H1 (cell line): ENCODE measurements around the gene MFNG. TPM values are rescaled to one million over a fixed set of nuclear protein-coding genes. Genes with fewer than 3 reads are reported as not detected.

ENCODE experiments used
- CREB1 ChIP-seq: IDR thresholded peaks from 2 replicates; pipeline ENCODE4 v1.6.1; 2012; ENCODE audit warnings: inconsistent platforms
- CTCF ChIP-seq, 3 experiments: IDR thresholded peaks; 1 replicate in 2 of 3; 2 replicates in 1 of 3; pipeline versions ENCODE4 v1.5.1 to v1.6.1; 2011; ENCODE audit warnings: low read length in 3 of 3, mild to moderate bottlenecking in 3 of 3, inconsistent platforms in 2 of 3, low read depth in 1 of 3, moderate library complexity in 1 of 3; ENCODE audit not compliant: insufficient read depth in 1 of 3; ENCODE audit errors: control extremely low read depth in 1 of 3
- EZH2 ChIP-seq: fragments of 200-600 bp; sonication (generic); IDR thresholded peaks from 2 replicates; pipeline ENCODE4 v1.7.1; 2012; ENCODE audit warnings: low read depth, mild to moderate bottlenecking, moderate library complexity, low read length, inconsistent platforms; ENCODE audit not compliant: severe bottlenecking
- MAFK ChIP-seq: IDR thresholded peaks from 2 replicates; pipeline ENCODE4 v1.6.1; 2012; ENCODE audit warnings: low read depth, mild to moderate bottlenecking, improper control_type of control experiment, low read length
- SIN3A ChIP-seq, 2 experiments: IDR thresholded peaks in 1 of 2; conservative IDR thresholded peaks in 1 of 2; 2 replicates each; pipeline ENCODE4 v1.6.1; 2011 to 2012; ENCODE audit warnings: low read length in 2 of 2, improper control_type of control experiment in 1 of 2, low read depth in 1 of 2, mild to moderate bottlenecking in 1 of 2
- SIRT6 ChIP-seq: IDR thresholded peaks from one replicate; pipeline ENCODE4 v1.7.1; 2012; ENCODE audit warnings: low read length, inconsistent platforms
- TBP ChIP-seq: IDR thresholded peaks from 2 replicates; pipeline ENCODE4 v1.6.1; 2011; ENCODE audit warnings: low read depth, low read length, improper control_type of control experiment
- polyA plus RNA-seq, 7 experiments: library from polyadenylated mRNA; depleted of rRNA in 3 of 7; stranded (reverse) in 5 of 7; unstranded in 2 of 7; fragments of >200 nt in 5 of 7; fragments of 200-250 nt in 2 of 7; gene quantifications; 1 replicate in 5 of 7; 2 replicates in 1 of 7; 4 replicates in 1 of 7; pipeline versions ENCODE4 v1.2.1 to v1.2.3, GENCODE V29; 2011 to 2013; ENCODE audit warnings: missing spikeins in 2 of 7, mixed read lengths in 2 of 7
- total RNA-seq: library from RNA; stranded (reverse); fragmentation: NEBNext Ultra II Directional; extraction: Animal tissue kit (Norgen Biotek cat#: 25700); gene quantifications from 2 replicates; pipeline ENCODE4 v1.2.1, GENCODE V29; 2021
- TF ChIP-seq, protein P1 (sequence below): fragments of 300-600 bp; sonication (generic); IDR thresholded peaks from 2 replicates; pipeline ENCODE4 v1.7.1; 2012; ENCODE audit warnings: low read length, moderate library complexity, mild to moderate bottlenecking, inconsistent platforms; ENCODE audit not compliant: insufficient replicate concordance

Gene MFNG
- total and polyA plus RNA-seq, 2 of the 8 experiments (the other 6 are each of a cell fraction or from before 2014, with no cell fraction given), result 1.7 to 5.5 TPM

GRCh38 chr22:37486224-37486845 is at the start of gene MFNG (continued):
- TF ChIP-seq MAFK (no peak), CREB1 (no peak), SIN3A (conservative IDR thresholded peaks at IDR 0.05 in 1 of 2, IDR thresholded peaks at IDR 0.05 in 1 of 2; ENCODE audit: low read depth in 1 of 2, low read length in 2 of 2) (0 out of 4 replicates have a peak, but pooled peaks of 1 of the 2 experiments have one; percentile 40), TBP (no peak), CTCF (IDR thresholded peaks at IDR 0.05; ENCODE audit: control extremely low read depth in 1 of 3, insufficient read depth in 1 of 3, low read depth in 1 of 3, low read length in 3 of 3) (peak in 1 of 3 experiments; percentile 32; a peak in 1 of 4 replicates), SIRT6 (no peak), EZH2 (no peak)
- TF ChIP-seq, protein P1, sequence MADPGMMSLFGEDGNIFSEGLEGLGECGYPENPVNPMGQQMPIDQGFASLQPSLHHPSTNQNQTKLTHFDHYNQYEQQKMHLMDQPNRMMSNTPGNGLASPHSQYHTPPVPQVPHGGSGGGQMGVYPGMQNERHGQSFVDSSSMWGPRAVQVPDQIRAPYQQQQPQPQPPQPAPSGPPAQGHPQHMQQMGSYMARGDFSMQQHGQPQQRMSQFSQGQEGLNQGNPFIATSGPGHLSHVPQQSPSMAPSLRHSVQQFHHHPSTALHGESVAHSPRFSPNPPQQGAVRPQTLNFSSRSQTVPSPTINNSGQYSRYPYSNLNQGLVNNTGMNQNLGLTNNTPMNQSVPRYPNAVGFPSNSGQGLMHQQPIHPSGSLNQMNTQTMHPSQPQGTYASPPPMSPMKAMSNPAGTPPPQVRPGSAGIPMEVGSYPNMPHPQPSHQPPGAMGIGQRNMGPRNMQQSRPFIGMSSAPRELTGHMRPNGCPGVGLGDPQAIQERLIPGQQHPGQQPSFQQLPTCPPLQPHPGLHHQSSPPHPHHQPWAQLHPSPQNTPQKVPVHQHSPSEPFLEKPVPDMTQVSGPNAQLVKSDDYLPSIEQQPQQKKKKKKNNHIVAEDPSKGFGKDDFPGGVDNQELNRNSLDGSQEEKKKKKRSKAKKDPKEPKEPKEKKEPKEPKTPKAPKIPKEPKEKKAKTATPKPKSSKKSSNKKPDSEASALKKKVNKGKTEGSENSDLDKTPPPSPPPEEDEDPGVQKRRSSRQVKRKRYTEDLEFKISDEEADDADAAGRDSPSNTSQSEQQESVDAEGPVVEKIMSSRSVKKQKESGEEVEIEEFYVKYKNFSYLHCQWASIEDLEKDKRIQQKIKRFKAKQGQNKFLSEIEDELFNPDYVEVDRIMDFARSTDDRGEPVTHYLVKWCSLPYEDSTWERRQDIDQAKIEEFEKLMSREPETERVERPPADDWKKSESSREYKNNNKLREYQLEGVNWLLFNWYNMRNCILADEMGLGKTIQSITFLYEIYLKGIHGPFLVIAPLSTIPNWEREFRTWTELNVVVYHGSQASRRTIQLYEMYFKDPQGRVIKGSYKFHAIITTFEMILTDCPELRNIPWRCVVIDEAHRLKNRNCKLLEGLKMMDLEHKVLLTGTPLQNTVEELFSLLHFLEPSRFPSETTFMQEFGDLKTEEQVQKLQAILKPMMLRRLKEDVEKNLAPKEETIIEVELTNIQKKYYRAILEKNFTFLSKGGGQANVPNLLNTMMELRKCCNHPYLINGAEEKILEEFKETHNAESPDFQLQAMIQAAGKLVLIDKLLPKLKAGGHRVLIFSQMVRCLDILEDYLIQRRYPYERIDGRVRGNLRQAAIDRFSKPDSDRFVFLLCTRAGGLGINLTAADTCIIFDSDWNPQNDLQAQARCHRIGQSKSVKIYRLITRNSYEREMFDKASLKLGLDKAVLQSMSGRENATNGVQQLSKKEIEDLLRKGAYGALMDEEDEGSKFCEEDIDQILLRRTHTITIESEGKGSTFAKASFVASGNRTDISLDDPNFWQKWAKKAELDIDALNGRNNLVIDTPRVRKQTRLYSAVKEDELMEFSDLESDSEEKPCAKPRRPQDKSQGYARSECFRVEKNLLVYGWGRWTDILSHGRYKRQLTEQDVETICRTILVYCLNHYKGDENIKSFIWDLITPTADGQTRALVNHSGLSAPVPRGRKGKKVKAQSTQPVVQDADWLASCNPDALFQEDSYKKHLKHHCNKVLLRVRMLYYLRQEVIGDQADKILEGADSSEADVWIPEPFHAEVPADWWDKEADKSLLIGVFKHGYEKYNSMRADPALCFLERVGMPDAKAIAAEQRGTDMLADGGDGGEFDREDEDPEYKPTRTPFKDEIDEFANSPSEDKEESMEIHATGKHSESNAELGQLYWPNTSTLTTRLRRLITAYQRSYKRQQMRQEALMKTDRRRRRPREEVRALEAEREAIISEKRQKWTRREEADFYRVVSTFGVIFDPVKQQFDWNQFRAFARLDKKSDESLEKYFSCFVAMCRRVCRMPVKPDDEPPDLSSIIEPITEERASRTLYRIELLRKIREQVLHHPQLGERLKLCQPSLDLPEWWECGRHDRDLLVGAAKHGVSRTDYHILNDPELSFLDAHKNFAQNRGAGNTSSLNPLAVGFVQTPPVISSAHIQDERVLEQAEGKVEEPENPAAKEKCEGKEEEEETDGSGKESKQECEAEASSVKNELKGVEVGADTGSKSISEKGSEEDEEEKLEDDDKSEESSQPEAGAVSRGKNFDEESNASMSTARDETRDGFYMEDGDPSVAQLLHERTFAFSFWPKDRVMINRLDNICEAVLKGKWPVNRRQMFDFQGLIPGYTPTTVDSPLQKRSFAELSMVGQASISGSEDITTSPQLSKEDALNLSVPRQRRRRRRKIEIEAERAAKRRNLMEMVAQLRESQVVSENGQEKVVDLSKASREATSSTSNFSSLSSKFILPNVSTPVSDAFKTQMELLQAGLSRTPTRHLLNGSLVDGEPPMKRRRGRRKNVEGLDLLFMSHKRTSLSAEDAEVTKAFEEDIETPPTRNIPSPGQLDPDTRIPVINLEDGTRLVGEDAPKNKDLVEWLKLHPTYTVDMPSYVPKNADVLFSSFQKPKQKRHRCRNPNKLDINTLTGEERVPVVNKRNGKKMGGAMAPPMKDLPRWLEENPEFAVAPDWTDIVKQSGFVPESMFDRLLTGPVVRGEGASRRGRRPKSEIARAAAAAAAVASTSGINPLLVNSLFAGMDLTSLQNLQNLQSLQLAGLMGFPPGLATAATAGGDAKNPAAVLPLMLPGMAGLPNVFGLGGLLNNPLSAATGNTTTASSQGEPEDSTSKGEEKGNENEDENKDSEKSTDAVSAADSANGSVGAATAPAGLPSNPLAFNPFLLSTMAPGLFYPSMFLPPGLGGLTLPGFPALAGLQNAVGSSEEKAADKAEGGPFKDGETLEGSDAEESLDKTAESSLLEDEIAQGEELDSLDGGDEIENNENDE, result no peak
